Measurements from ENCODE around the gene ZNF362. TPM values are rescaled to one million over a fixed set of nuclear protein-coding genes. Genes with fewer than 3 reads are reported as not detected.

The ZNF362 gene
- total and polyA plus RNA-seq, 2 experiments from 2014 or later, result 11.0 to 12.9 TPM

- H3K36me3 Mint-ChIP-seq (ENCODE audit: low read depth), result peaks cover 26% of the 10 kb centered on the region
- Histone ChIP-seq H4K20me1 (replicated peaks; ENCODE audit: insufficient read depth) (peaks cover 4% of the 10 kb centered on the region), H3K9me2 (ENCODE audit: insufficient read depth) (no peaks in the 10 kb centered on the region), H3K4me1 (ENCODE audit: insufficient read depth) (peaks cover 10% of the 10 kb centered on the region), H3F3A (replicated peaks; ENCODE audit: low read depth) (no peaks in the 10 kb centered on the region), H3K36me3 (ENCODE audit: insufficient read depth) (no peaks in the 10 kb centered on the region), H2AFZ (no peak overlapping the region), H3K27ac (ENCODE audit: low read depth) (no peak overlapping the region), H3K79me2 (replicated peaks; ENCODE audit: insufficient read depth) (0 out of 2 replicates have a peak, but pooled peaks cover 4% of the 10 kb centered on the region), H3K4me3 (no peak overlapping the region), H3K27me3 (ENCODE audit: insufficient read depth) (no peaks in the 10 kb centered on the region), H3K4me2 (no peak overlapping the region)
- no peak for ATAC-seq
- no peak overlapping the region for H3K4me3 Mint-ChIP-seq
- H3K9me3 Mint-ChIP-seq, result no peaks in the 10 kb centered on the region
- peaks cover 33% of the 10 kb centered on the region for H3K4me1 Mint-ChIP-seq
- no peak for DNase-seq (ENCODE audit: low spot score)
- no peak overlapping the region for H3K27ac Mint-ChIP-seq
- peaks cover 10% of the 10 kb centered on the region for H3K27me3 Mint-ChIP-seq (ENCODE audit: insufficient read depth, low read depth, poor library complexity)
- TF ChIP-seq ETS1 (IDR thresholded peaks at IDR 0.05) (no peak), ZNF114 (CRISPR knock-in tag; IDR thresholded peaks at IDR 0.05) (no peak), EZH2phosphoT487 (IDR thresholded peaks at IDR 0.05; ENCODE audit: unreplicated experiment) (no peak), ZNF462 (CRISPR knock-in tag; IDR thresholded peaks at IDR 0.05) (no peak), ZNF331 (CRISPR knock-in tag; IDR thresholded peaks at IDR 0.05; ENCODE audit: low read depth) (no peak), CREB1 (CRISPR knock-in tag; IDR thresholded peaks at IDR 0.05; ENCODE audit: low read depth) (no peak), JUNB (IDR thresholded peaks at IDR 0.05; ENCODE audit: unreplicated experiment) (no peak), REST (IDR thresholded peaks at IDR 0.05; ENCODE audit: unreplicated experiment) (no peak), EZH2 (IDR thresholded peaks at IDR 0.05; ENCODE audit: low read depth, unreplicated experiment) (no peak), POLR2AphosphoS5 (IDR thresholded peaks at IDR 0.05; ENCODE audit: low read depth) (no peak), CTCF (conservative IDR thresholded peaks at IDR 0.05; ENCODE audit: low read depth in 2 of 2) (no peak), NANOG (IDR thresholded peaks at IDR 0.05; ENCODE audit: borderline replicate concordance) (no peak), STAT1 (IDR thresholded peaks at IDR 0.05; ENCODE audit: unreplicated experiment) (no peak)
Observed at GRCh38 chr1:33275706-33276572, 19.6 kb downstream of the ZNF362 start.
